Endothelial cell of umbilical vein (primary cell): ENCODE data around the gene SUGCT. TPM values are rescaled to one million over a fixed set of nuclear protein-coding genes. Genes with fewer than 3 reads are reported as not detected.

Experiments used
- BruUV-seq: library from RNA; stranded (reverse); fragments of 400-500 nt; replicated peaks from 2 replicates; lab custom pipeline; 2021; lab: Mats Ljungman, UMichigan
- CTCF ChIA-PET: fragments of 300-600, 350-600 bp; sonication (Branson Sonifier 250); formaldehyde crosslinking; loops from one replicate; lab custom pipeline; 2021; ENCODE audit warnings: antibody characterized with exemption, inconsistent platforms; lab: Charles Lee
- POLR2A ChIA-PET: fragments of 300-600, 350-600 bp; sonication (Branson Sonifier 250); formaldehyde crosslinking; loops from one replicate; lab custom pipeline; 2021; ENCODE audit warnings: antibody characterized with exemption, inconsistent platforms; lab: Charles Lee
- DNase-seq: peaks from one replicate; pipeline ENCODE4 v3.0.0-alpha.2; 2011; ENCODE audit warnings: low read depth, low spot score
- FAIRE-seq: peaks from 2 replicates; lab custom pipeline; 2011; peaks lifted over from hg19 to GRCh38; lab: Jason Lieb, UNC
- H2AFZ ChIP-seq: 2 replicates; pipeline ENCODE4 v1.6.0; 2012; ENCODE audit warnings: low read depth, low read length, control low read depth, inconsistent platforms
- H3K27ac ChIP-seq: 2 replicates; pipeline ENCODE4 v1.5.1; 2011; ENCODE audit warnings: low read depth, mild to moderate bottlenecking, control low read depth, low read length, moderate library complexity; ENCODE audit not compliant: insufficient read depth
- H3K27me3 ChIP-seq, 2 experiments: 2 replicates each; pipeline versions ENCODE4 v1.6.0 to v1.6.1; 2011; ENCODE audit warnings: low read length in 2 of 2, mixed read lengths in 1 of 2; ENCODE audit not compliant: control insufficient read depth in 2 of 2, insufficient read depth in 2 of 2
- H3K36me3 ChIP-seq, 2 experiments: 2 replicates in 1 of 2; 3 replicates in 1 of 2; pipeline ENCODE4 v1.5.1; 2011; ENCODE audit warnings: low read length in 2 of 2, mild to moderate bottlenecking in 1 of 2, moderate library complexity in 1 of 2; ENCODE audit not compliant: control insufficient read depth in 2 of 2, insufficient read depth in 2 of 2; ENCODE audit errors: extremely low read depth in 1 of 2
- H3K4me1 ChIP-seq: 3 replicates; pipeline ENCODE4 v1.5.1; 2011; ENCODE audit warnings: mild to moderate bottlenecking, low read length; ENCODE audit not compliant: control insufficient read depth, insufficient read depth; ENCODE audit errors: extremely low read depth
- H3K4me2 ChIP-seq: 2 replicates; pipeline ENCODE4 v1.6.1; 2011; ENCODE audit warnings: low read length, control low read depth, mixed read lengths; ENCODE audit not compliant: insufficient read depth
- H3K4me3 ChIP-seq, 3 experiments: fragments of 200-600 bp in 1 of 3; sonication (generic), shearing (Covaris generic) in 1 of 3; replicated peaks in 1 of 3; 2 replicates each; pipeline ENCODE4 v1.5.1; 2011 to 2016; ENCODE audit warnings: control low read depth in 3 of 3, low read length in 3 of 3, mild to moderate bottlenecking in 2 of 3, inconsistent platforms in 1 of 3, low read depth in 1 of 3, moderate library complexity in 1 of 3; ENCODE audit not compliant: insufficient read depth in 1 of 3
- H3K79me2 ChIP-seq: 2 replicates; pipeline ENCODE4 v1.6.0; 2012; ENCODE audit warnings: low read length, inconsistent platforms; ENCODE audit not compliant: control insufficient read depth, insufficient read depth
- H3K9ac ChIP-seq: replicated peaks from 2 replicates; pipeline ENCODE3; 2011; ENCODE audit warnings: low read length, control low read depth; ENCODE audit not compliant: insufficient read depth; ENCODE audit errors: extremely low read depth
- H3K9me1 ChIP-seq: replicated peaks from 3 replicates; pipeline ENCODE4 v1.6.0; 2011; ENCODE audit warnings: mild to moderate bottlenecking, low read length; ENCODE audit not compliant: control insufficient read depth, insufficient read depth; ENCODE audit errors: extremely low read depth
- H3K9me3 ChIP-seq: replicated peaks from 2 replicates; pipeline ENCODE4 v1.5.1; 2012; ENCODE audit warnings: low read length, inconsistent platforms; ENCODE audit not compliant: control insufficient read depth, insufficient read depth
- H4K20me1 ChIP-seq: replicated peaks from 2 replicates; pipeline ENCODE3; 2011; ENCODE audit warnings: mild to moderate bottlenecking, low read length; ENCODE audit not compliant: control insufficient read depth, insufficient read depth; ENCODE audit errors: extremely low read depth
- EZH2 ChIP-seq: IDR thresholded peaks from 2 replicates; pipeline ENCODE4 v1.6.1; 2012; ENCODE audit warnings: borderline replicate concordance, low read depth, mild to moderate bottlenecking, moderate library complexity, low read length, inconsistent platforms; ENCODE audit not compliant: severe bottlenecking
- FOS ChIP-seq: IDR thresholded peaks from 2 replicates; pipeline ENCODE4 v1.6.1; 2011; ENCODE audit warnings: mild to moderate bottlenecking, low read length, moderate library complexity, borderline replicate concordance; ENCODE audit not compliant: insufficient read depth
- GATA2 ChIP-seq: IDR thresholded peaks from 2 replicates; pipeline ENCODE4 v1.7.0; 2011; ENCODE audit warnings: low read depth, mild to moderate bottlenecking, moderate library complexity, mixed read lengths, low read length; ENCODE audit not compliant: insufficient read length, insufficient read depth
- JUN ChIP-seq: IDR thresholded peaks from 2 replicates; pipeline ENCODE4 v1.6.1; 2011; ENCODE audit warnings: borderline replicate concordance, low read depth; ENCODE audit not compliant: insufficient read length, insufficient read depth
- MYC ChIP-seq: IDR thresholded peaks from one replicate; pipeline ENCODE4 v1.6.1; 2011; ENCODE audit warnings: mild to moderate bottlenecking, low read depth, low read length
- POLR2A ChIP-seq: IDR thresholded peaks from 2 replicates; pipeline ENCODE4 v1.6.1; 2012; ENCODE audit warnings: low read depth, mild to moderate bottlenecking, control low read depth, low read length
- POLR2AphosphoS5 ChIP-seq: IDR thresholded peaks from 2 replicates; pipeline ENCODE4 v1.6.1; 2012; ENCODE audit warnings: low read depth, mild to moderate bottlenecking, control low read depth, low read length, moderate library complexity; ENCODE audit not compliant: insufficient read depth
- dilution Hi-C: fragments of 300-500 bp; cut with MboI; formaldehyde crosslinking; loops from one replicate; pipeline ENCODE4 v1.15.0; 2019; ENCODE audit warnings: low sequenced_read_pairs; ENCODE audit not compliant: extremely low pct_ligation_motif_present
- intact Hi-C: fragments of 100-400 bp; cut with micrococcal nuclease; formaldehyde crosslinking; loops from one replicate; pipeline ENCODE4 v1.10.0; 2022
- polyA plus RNA-seq, 4 experiments: library from polyadenylated mRNA; depleted of rRNA in 3 of 4; stranded (reverse) in 3 of 4; unstranded in 1 of 4; fragments of >200 nt; gene quantifications; 2 replicates each; pipeline versions ENCODE4 v1.2.1 to v1.2.3, GENCODE V29; 2011 to 2012; ENCODE audit warnings: missing spikeins in 1 of 4
- total RNA-seq: library from RNA; stranded (reverse); gene quantifications from 2 replicates; pipeline ENCODE4 v1.2.3, GENCODE V29; 2021
- TF ChIP-seq, protein P1 (sequence below), 2 donors: IDR thresholded peaks; 1 replicate in 1 of 2; 2 replicates in 1 of 2; pipeline ENCODE4 v1.5.1; 2011; ENCODE audit warnings: low read length in 2 of 2, mild to moderate bottlenecking in 2 of 2, moderate library complexity in 2 of 2, control low read depth in 1 of 2, inconsistent platforms in 1 of 2, low read depth in 1 of 2; ENCODE audit not compliant: insufficient read depth in 1 of 2; ENCODE audit errors: extremely low read depth in 1 of 2
- TF ChIP-seq, protein P2 (sequence below): IDR thresholded peaks from 2 replicates; pipeline ENCODE4 v1.6.1; 2011; ENCODE audit not compliant: insufficient read depth, insufficient read length

Gene SUGCT
- total and polyA plus RNA-seq, 2 donors (not counting 3 experiments of a cell fraction or from before 2014, with no cell fraction given): 1.2 to 1.4 TPM

DNA sequence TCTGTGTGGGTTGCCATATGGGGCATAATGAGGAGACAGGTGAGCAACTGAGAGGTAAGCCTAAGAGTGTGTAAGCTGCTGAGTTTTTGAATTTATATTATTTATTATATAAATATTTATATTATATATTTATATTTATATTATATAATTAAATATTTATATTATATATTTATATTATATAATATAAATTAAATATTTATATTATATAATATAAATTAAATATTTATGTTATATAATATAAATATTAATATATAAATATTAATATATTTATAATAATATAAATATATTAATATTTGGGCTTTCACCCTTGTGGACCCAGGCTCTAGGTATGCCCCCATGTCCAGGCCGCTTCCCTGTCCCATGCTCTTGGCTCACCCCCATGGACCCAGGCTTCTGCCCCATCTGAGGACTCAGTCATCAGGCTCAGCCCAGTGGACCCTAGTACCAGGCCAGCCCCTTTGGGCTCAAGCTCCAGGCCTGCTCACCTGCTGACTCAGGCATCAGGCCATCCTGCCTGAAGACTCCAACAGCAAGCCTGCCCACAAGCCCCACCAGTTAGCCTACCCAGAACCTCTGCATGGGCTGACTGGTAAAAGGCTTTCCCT lies 755.4 kb downstream of the SUGCT start:
- DNase-seq (no peak), FAIRE-seq (no peak)
- BruUV-seq: no TSS peak
- Histone ChIP-seq H3K79me2 (no peaks in the 10 kb centered on the region), H3K9ac (no peak overlapping the region), H3K36me3 (no peaks in the 10 kb centered on the region), H3K27me3 (no peaks in the 10 kb centered on the region), H4K20me1 (no peaks in the 10 kb centered on the region), H3K4me2 (no peak overlapping the region), H2AFZ (no peak overlapping the region), H3K9me1 (no peaks in the 10 kb centered on the region), H3K4me1 (peaks cover 5% of the 10 kb centered on the region), H3K9me3 (no peaks in the 10 kb centered on the region), H3K4me3 (no peak overlapping the region), H3K27ac (no peak overlapping the region)
- dilution Hi-C loops (no loop called here), intact Hi-C loops (no loop called here)
- POLR2A ChIA-PET: no interaction called here
- TF ChIP-seq, protein P1, sequence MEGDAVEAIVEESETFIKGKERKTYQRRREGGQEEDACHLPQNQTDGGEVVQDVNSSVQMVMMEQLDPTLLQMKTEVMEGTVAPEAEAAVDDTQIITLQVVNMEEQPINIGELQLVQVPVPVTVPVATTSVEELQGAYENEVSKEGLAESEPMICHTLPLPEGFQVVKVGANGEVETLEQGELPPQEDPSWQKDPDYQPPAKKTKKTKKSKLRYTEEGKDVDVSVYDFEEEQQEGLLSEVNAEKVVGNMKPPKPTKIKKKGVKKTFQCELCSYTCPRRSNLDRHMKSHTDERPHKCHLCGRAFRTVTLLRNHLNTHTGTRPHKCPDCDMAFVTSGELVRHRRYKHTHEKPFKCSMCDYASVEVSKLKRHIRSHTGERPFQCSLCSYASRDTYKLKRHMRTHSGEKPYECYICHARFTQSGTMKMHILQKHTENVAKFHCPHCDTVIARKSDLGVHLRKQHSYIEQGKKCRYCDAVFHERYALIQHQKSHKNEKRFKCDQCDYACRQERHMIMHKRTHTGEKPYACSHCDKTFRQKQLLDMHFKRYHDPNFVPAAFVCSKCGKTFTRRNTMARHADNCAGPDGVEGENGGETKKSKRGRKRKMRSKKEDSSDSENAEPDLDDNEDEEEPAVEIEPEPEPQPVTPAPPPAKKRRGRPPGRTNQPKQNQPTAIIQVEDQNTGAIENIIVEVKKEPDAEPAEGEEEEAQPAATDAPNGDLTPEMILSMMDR (IDR thresholded peaks at IDR 0.05; ENCODE audit: extremely low read depth in 1 of 2, insufficient read depth in 1 of 2, low read depth in 1 of 2, low read length in 2 of 2): no peak
- no peak for TF ChIP-seq FOS
- TF ChIP-seq, protein P2, sequence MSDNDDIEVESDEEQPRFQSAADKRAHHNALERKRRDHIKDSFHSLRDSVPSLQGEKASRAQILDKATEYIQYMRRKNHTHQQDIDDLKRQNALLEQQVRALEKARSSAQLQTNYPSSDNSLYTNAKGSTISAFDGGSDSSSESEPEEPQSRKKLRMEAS: no peak
- TF ChIP-seq EZH2: no peak
- no peak for TF ChIP-seq POLR2A
- no peak for TF ChIP-seq MYC
- no peak for TF ChIP-seq GATA2
- no peak for TF ChIP-seq POLR2AphosphoS5
- no peak for TF ChIP-seq JUN
- CTCF ChIA-PET: no interaction called here
